ENCODE measurements around the gene TTI1. TPM values are rescaled to one million over a fixed set of nuclear protein-coding genes. Genes with fewer than 3 reads are reported as not detected.
A peak's percentile ranks its signal among the peaks of the same experiment; 100 is the strongest.

The TTI1 gene
- total RNA-seq, 4 donors from 2014 or later: 9.8 to 14.8 (median 12.5) TPM

GRCh38 chr20:38062890-38063289 is 29.6 kb upstream of the TTI1 start:
- H3K4me3 ChIP-seq: no peak overlapping the region
- no peak overlapping the region for H3K27ac ChIP-seq
- TF ChIP-seq POLR2AphosphoS5 (IDR thresholded peaks at IDR 0.05) (no peak), POLR2A (IDR thresholded peaks at IDR 0.05) (no peak)
- TF ChIP-seq, protein P1, sequence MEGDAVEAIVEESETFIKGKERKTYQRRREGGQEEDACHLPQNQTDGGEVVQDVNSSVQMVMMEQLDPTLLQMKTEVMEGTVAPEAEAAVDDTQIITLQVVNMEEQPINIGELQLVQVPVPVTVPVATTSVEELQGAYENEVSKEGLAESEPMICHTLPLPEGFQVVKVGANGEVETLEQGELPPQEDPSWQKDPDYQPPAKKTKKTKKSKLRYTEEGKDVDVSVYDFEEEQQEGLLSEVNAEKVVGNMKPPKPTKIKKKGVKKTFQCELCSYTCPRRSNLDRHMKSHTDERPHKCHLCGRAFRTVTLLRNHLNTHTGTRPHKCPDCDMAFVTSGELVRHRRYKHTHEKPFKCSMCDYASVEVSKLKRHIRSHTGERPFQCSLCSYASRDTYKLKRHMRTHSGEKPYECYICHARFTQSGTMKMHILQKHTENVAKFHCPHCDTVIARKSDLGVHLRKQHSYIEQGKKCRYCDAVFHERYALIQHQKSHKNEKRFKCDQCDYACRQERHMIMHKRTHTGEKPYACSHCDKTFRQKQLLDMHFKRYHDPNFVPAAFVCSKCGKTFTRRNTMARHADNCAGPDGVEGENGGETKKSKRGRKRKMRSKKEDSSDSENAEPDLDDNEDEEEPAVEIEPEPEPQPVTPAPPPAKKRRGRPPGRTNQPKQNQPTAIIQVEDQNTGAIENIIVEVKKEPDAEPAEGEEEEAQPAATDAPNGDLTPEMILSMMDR (IDR thresholded peaks at IDR 0.05): no peak
- H3K4me1 ChIP-seq: peaks cover 0 to 39% (median 0%) of the 10 kb centered on the region in 3 donors
- H3K36me3 ChIP-seq: peaks cover 0 to 99% of the 10 kb centered on the region in 2 donors
- H3K9me3 ChIP-seq: no peaks in the 10 kb centered on the region
- no peaks in the 10 kb centered on the region for H3K27me3 ChIP-seq
- no peak for ATAC-seq
- 62 to 64% methylated on average over 3 to 4 of the region's 5 CpGs for WGBS, 2 donors (ENCODE audit: low coverage in 1 of 2)

DNA sequence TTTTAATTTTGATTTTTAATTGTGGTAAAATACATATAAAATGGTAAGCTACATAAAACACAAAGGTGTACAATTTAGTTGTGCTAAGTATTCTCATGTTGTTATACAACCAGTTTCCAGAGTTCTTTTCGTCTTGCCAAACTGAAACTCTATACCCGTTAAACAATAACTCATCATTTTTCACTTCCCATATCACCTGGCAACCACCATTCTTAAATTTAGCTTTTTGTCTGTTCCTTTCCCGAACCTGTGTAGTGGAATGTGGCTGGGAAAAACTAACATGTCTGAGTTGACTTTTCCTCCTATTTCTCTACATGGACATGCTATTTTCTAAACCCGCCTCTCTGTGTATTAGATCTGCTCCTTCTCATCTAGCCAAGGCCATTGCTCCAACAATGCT is 27.9 kb upstream of the TTI1 start:
- peaks cover 0 to 93% of the 10 kb centered on the region in 2 donors for H3K36me3 ChIP-seq
- H3K27me3 ChIP-seq: no peaks in the 10 kb centered on the region
- H3K9me3 ChIP-seq: no peaks in the 10 kb centered on the region
- TF ChIP-seq EP300 (IDR thresholded peaks at IDR 0.05) (no peak), POLR2AphosphoS5 (IDR thresholded peaks at IDR 0.05) (no peak), POLR2A (IDR thresholded peaks at IDR 0.05) (no peak)
- TF ChIP-seq, protein P1 (IDR thresholded peaks at IDR 0.05): no peak
- no peak overlapping the region for H3K4me3 ChIP-seq
- 47 to 49% methylated on average over 4 of the region's 4 CpGs for WGBS, 2 donors (ENCODE audit: low coverage in 1 of 2)
- ATAC-seq: no peak
- H3K4me1 ChIP-seq: peaks cover 0 to 31% (median 0%) of the 10 kb centered on the region in 3 donors
- H3K27ac ChIP-seq: no peak overlapping the region

GRCh38 chr20:38060536-38060935 is 27.3 kb upstream of the TTI1 start:
- no peak overlapping the region for H3K27ac ChIP-seq
- whole genome bisulfite sequencing, 2 donors (ENCODE audit: low coverage in 1 of 2): 69 to 76% methylated on average over 5 of the region's 5 CpGs
- peaks cover 0 to 31% (median 0%) of the 10 kb centered on the region in 3 donors for H3K4me1 ChIP-seq
- no peak overlapping the region for H3K4me3 ChIP-seq
- no peaks in the 10 kb centered on the region for H3K9me3 ChIP-seq
- H3K27me3 ChIP-seq: no peaks in the 10 kb centered on the region
- TF ChIP-seq POLR2A (IDR thresholded peaks at IDR 0.05): no peak
- TF ChIP-seq, protein P1 (IDR thresholded peaks at IDR 0.05): no peak
- TF ChIP-seq POLR2AphosphoS5 (IDR thresholded peaks at IDR 0.05): no peak
- TF ChIP-seq EP300 (IDR thresholded peaks at IDR 0.05): no peak
- no peak for ATAC-seq
- peaks cover 0 to 93% of the 10 kb centered on the region in 2 donors for H3K36me3 ChIP-seq

GRCh38 chr20:38059832-38060231 is 26.6 kb upstream of the TTI1 start:
- ATAC-seq: no peak
- WGBS, 2 donors (ENCODE audit: low coverage in 1 of 2): 79 to 84% methylated on average over 4 to 5 of the region's 5 CpGs
- peaks cover 0 to 86% of the 10 kb centered on the region in 2 donors for H3K36me3 ChIP-seq
- H3K27me3 ChIP-seq: no peaks in the 10 kb centered on the region
- H3K4me3 ChIP-seq: no peak overlapping the region
- no peak for TF ChIP-seq POLR2AphosphoS5 (IDR thresholded peaks at IDR 0.05)
- no peak for TF ChIP-seq POLR2A (IDR thresholded peaks at IDR 0.05)
- TF ChIP-seq, protein P1 (IDR thresholded peaks at IDR 0.05): no peak
- no peak for TF ChIP-seq EP300 (IDR thresholded peaks at IDR 0.05)
- H3K9me3 ChIP-seq: no peaks in the 10 kb centered on the region
- H3K4me1 ChIP-seq: peaks cover 0 to 37% (median 0%) of the 10 kb centered on the region in 3 donors
- no peak overlapping the region for H3K27ac ChIP-seq

GRCh38 chr20:38057351-38057972 is 24.2 kb upstream of the TTI1 start:
- WGBS, 2 donors (ENCODE audit: low coverage in 1 of 2): 7 to 8% methylated on average over 4 to 7 of the region's 7 CpGs
- ATAC-seq: peak; percentile 84
- H3K4me3 ChIP-seq: no peak overlapping the region
- H3K9me3 ChIP-seq: no peaks in the 10 kb centered on the region
- peaks cover 0 to 41% (median 0%) of the 10 kb centered on the region in 3 donors for H3K4me1 ChIP-seq
- TF ChIP-seq EP300 (IDR thresholded peaks at IDR 0.05): no peak
- no peak for TF ChIP-seq POLR2A (IDR thresholded peaks at IDR 0.05)
- TF ChIP-seq, protein P1 (IDR thresholded peaks at IDR 0.05): peak; percentile 84 to 89 (median 86)
- TF ChIP-seq POLR2AphosphoS5 (IDR thresholded peaks at IDR 0.05): peak; percentile 10
- no peak overlapping the region for H3K27ac ChIP-seq
- peaks cover 0 to 63% of the 10 kb centered on the region in 2 donors for H3K36me3 ChIP-seq
- H3K27me3 ChIP-seq: no peaks in the 10 kb centered on the region

Measured in gastroesophageal sphincter (tissue), 4 donors.